Fibroblast of the conjunctiva (primary cell): Measurements from ENCODE around the gene SCGB2B2.
"Not testable (repeated sequence)": the region's sequence is repeated elsewhere in the genome, so short reads cannot be mapped to it uniquely, and the experiment has no call there.

ENCODE experiments used
- DNase-seq: peaks from one replicate; pipeline ENCODE4 v3.0.0-alpha.2; 2010; ENCODE audit warnings: low read depth

The SCGB2B2 gene

DNA sequence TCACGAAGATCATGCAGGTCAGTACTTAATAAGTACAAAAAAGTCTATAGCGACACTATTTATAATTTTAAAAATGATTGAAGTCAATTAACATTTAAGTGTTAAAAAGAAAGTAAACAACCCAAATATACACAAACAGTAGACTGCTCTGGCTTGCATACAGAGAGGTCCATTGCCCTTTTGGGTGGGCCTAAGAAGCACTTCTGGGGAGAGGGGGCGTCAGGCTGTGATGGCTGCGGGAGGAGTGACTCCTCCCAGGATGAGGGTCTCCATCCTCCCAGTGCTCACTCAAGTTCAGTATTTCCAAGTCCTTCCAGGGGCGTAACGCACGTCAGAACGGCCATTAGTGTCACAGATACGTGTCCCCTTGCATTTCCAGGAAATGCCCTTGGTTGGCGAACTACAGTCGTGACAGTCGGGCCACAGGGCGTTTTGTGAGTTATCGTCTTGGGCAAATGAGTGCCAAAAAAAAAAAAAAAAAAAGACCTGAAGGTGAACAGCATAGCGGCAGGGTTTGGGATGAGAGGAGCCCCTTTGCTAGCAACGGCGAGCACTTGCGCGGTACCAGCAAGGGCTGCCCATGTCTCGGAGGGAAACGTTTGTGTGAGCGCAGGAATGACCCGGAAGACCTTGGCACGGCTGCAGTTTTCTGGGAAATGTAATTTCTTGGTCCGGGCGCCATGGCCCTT lies at the start of gene SCGB2B2:
Gene SCGB2B2, minus strand, starts transcription at position 463 of the 689 bp plus-strand sequence. CDS start 82,596 bp downstream, outside the sequence.
- peak; percentile 36 for DNase-seq

- DNase-seq = no peak
These were observed 48.4 kb upstream of the SCGB2B2 start for GRCh38 chr19:34725400-34725799.

- DNase-seq = no peak
These were observed 45.4 kb upstream of the SCGB2B2 start for GRCh38 chr19:34722353-34722752.

DNA sequence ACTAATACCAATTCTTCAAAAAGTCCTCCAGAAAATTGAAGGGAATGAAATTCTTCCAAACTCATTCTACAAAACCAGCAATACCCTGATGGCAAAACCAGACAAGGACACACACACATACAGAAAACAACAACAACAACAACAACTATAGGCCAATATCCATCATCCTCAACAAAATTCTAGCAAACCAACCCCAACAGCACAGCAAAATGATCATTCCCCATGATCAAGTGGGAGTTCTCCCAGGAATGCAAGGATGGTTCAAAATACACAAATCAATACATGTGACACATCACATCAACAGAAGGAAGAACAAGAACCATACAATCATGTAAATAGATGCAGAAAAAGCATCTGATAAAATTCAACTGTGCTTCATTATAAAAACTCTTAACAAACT lies 38.4 kb upstream of the SCGB2B2 start:
- no peak for DNase-seq

GRCh38 chr19:34713262-34713637 lies 36.3 kb upstream of the SCGB2B2 start:
- no peak for DNase-seq

GRCh38 chr19:34712395-34713261 lies 35.7 kb upstream of the SCGB2B2 start:
- peak; percentile 67 for DNase-seq

- no peak for DNase-seq
These were observed 34.9 kb upstream of the SCGB2B2 start for GRCh38 chr19:34711890-34712289.

- DNase-seq = no peak
These were observed 30.7 kb upstream of the SCGB2B2 start for GRCh38 chr19:34707661-34708060.

- no peak for DNase-seq
These were observed 15.6 kb upstream of the SCGB2B2 start for GRCh38 chr19:34692549-34692948.

GRCh38 chr19:34690372-34690771 lies 13.4 kb upstream of the SCGB2B2 start:
- DNase-seq = no peak

GRCh38 chr19:34688592-34688991 lies 11.6 kb upstream of the SCGB2B2 start:
- no peak for DNase-seq

GRCh38 chr19:34687348-34687747 lies 10.4 kb upstream of the SCGB2B2 start:
- DNase-seq = no peak

- no peak for DNase-seq
These were observed 9.5 kb upstream of the SCGB2B2 start for GRCh38 chr19:34686455-34686854.

- DNase-seq = not testable (repeated sequence)
These were observed 8.3 kb upstream of the SCGB2B2 start for GRCh38 chr19:34685266-34685665.

GRCh38 chr19:34681478-34681877 lies 4.5 kb upstream of the SCGB2B2 start:
- no peak for DNase-seq

- DNase-seq = no peak
These were observed 1.5 kb upstream of the SCGB2B2 start for GRCh38 chr19:34678421-34678820.

GRCh38 chr19:34678085-34678412 lies 1.1 kb upstream of the SCGB2B2 start:
- no peak for DNase-seq

DNA sequence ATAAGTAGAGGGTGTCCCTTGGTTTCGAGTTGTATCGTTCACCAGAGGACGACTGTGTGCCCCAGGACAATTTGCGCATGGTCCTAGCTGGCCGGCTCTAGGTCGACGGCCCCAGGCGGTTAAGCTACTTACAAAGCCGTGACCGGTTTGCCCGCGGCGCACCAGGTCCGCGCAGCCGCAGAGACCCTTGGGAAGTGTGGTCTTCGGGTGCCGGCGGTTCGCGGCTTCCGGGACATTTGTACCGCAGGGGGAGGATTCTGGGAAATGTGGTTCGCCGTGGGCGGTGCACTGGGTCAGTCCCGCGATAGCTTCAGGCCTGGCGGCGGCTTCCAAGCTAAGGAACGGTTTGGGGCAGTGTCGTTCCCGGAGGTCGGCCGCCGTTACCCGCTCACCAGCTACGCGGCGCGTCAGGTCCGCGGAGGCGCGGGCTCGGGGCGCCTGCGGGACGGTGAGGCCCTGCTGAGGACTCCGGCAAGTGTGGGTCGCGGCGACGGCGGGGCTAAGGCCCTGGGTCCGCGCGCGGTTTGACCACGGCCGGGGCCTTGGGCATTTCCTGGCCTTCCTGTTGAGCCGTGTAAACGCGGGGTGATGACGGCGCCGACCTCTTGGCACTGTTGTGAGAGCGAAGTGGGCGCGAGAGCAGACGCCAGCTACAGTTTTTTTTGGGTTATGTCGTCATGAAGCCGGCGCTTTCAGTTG lies 576 bp upstream of the SCGB2B2 start, which contains the start of gene ZNF302:
Gene ZNF302, plus strand, starts transcription at position 293 of the 699 bp plus-strand sequence. CDS start 1,127 bp downstream, outside the sequence.
- peak; percentile 94 for DNase-seq

DNA sequence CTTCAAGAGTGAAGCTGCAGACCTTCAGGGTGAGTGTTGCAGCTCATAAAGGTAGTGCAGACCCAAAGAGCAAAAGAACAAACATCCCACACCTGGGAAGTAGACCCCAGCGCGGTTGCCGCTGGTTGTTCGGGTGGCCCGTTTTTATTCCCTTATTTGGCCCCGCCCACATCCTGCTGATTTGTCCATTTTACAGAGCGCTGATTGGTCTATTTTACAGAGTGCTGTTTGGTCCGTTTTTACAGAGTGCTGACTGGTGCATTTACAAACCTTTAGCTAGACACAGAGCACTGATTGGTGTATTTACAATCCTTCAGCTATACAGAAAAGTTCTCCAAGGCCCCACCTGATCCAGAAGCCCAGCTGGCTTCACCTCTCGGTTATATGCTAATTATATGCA lies 1.0 kb downstream of the SCGB2B2 start:
- no peak for DNase-seq

GRCh38 chr19:34675250-34675649 lies 1.7 kb downstream of the SCGB2B2 start:
- DNase-seq = no peak

GRCh38 chr19:34673590-34673989 lies 3.4 kb downstream of the SCGB2B2 start:
- no peak for DNase-seq

- DNase-seq = no peak
These were observed 5.0 kb downstream of the SCGB2B2 start for GRCh38 chr19:34671972-34672371.

GRCh38 chr19:34669305-34669704 lies 7.7 kb downstream of the SCGB2B2 start:
- no peak for DNase-seq
